HG02938 (cell line): ENCODE data around the gene PDGFA.

Experiments
- ATAC-seq: cut with Tn5 transposase; IDR thresholded peaks from one replicate; pipeline ENCODE4 v1.9.1; 2021; ENCODE audit warnings: mild to moderate bottlenecking, moderate library complexity; ENCODE audit not compliant: unreplicated experiment

PDGFA gene

GRCh38 chr7:537911-538634 lies 18.4 kb upstream of the PDGFA start:
- no peak for ATAC-seq

- ATAC-seq, result no peak
Observed at GRCh38 chr7:536231-536630, 16.6 kb upstream of the PDGFA start.

GRCh38 chr7:534959-535358 lies 15.3 kb upstream of the PDGFA start:
- ATAC-seq, result no peak

- no peak for ATAC-seq
Observed at GRCh38 chr7:534075-534474, 14.4 kb upstream of the PDGFA start.

GRCh38 chr7:533266-533665 lies 13.6 kb upstream of the PDGFA start:
- ATAC-seq, result no peak

- no peak for ATAC-seq
Observed at GRCh38 chr7:532379-533143, 12.9 kb upstream of the PDGFA start.

- no peak for ATAC-seq
Observed at GRCh38 chr7:531777-532176, 12.1 kb upstream of the PDGFA start.

- ATAC-seq, result no peak
Observed at GRCh38 chr7:528451-528850, 8.8 kb upstream of the PDGFA start.

GRCh38 chr7:527723-528122 lies 8.1 kb upstream of the PDGFA start:
- ATAC-seq, result no peak

- no peak for ATAC-seq
Observed at GRCh38 chr7:526460-527034, 6.9 kb upstream of the PDGFA start.

GRCh38 chr7:525740-526139 lies 6.1 kb upstream of the PDGFA start:
- no peak for ATAC-seq

GRCh38 chr7:524800-525199 lies 5.2 kb upstream of the PDGFA start:
- no peak for ATAC-seq

GRCh38 chr7:523347-524336 lies 4.0 kb upstream of the PDGFA start:
- no peak for ATAC-seq

- no peak for ATAC-seq
Observed at GRCh38 chr7:522951-523314, 3.3 kb upstream of the PDGFA start.

- peak; percentile 45 for ATAC-seq
Observed at GRCh38 chr7:522071-522950, 2.7 kb upstream of the PDGFA start.

GRCh38 chr7:521221-522070 lies 1.8 kb upstream of the PDGFA start:
- no peak for ATAC-seq

- ATAC-seq, result no peak
Observed at GRCh38 chr7:520503-521161, 986 bp upstream of the PDGFA start.

GRCh38 chr7:518630-519483 lies 789 bp downstream of the PDGFA start:
- ATAC-seq, result no peak
